GM12874 (cell line): ENCODE data around the gene CEBPZ.

Experiments used
- TF ChIP-seq, protein P1 (sequence below): IDR thresholded peaks from 2 replicates; pipeline ENCODE4 v1.5.1; 2011; ENCODE audit warnings: low read depth, mild to moderate bottlenecking, control low read depth, low read length, moderate library complexity; ENCODE audit not compliant: insufficient read depth

The CEBPZ gene

DNA sequence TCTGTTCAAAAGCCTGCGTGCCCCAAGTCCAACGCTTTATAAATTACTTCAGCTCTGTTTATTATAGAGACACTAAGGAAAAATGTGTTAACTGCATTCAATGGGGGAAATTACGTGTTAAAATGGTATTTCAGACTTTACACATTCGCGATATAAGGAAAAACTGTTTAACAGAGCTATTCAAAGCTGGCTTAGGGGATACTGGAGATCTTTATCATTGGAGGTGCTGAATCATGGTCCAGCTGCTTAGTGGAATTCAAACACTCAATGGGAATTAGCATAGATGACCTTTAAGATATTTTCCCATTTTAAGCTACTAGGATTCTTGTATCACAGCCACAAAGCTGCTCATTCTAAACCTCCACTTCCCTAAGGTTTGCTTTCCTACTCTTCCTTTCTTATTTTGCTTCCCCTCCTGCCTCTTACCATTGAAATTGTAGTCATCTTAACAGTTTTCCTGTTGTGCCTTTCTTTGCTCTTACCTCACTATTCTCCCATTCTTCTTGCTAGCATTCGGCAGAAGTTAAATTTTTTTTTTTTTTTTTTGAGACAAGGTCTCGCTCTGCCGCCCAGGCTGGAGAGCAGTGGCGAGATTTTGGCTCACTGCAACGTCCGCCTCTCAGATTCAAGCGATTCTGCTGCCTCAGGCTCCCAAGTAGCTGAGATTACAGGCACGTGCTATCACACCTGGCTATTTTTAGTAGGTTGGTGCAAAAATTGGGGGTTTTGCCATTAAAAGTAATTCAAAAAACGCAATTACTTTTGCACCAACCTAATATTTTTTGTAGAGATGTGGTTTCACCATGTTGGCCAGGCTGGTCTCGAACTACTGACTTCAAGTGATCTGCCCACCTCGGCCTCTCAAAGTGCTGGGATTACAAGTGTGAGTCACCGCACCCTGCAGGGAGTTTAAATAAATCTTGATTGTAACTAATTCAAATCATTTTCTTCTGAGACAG is 49.4 kb downstream of the CEBPZ start:
- TF ChIP-seq, protein P1, sequence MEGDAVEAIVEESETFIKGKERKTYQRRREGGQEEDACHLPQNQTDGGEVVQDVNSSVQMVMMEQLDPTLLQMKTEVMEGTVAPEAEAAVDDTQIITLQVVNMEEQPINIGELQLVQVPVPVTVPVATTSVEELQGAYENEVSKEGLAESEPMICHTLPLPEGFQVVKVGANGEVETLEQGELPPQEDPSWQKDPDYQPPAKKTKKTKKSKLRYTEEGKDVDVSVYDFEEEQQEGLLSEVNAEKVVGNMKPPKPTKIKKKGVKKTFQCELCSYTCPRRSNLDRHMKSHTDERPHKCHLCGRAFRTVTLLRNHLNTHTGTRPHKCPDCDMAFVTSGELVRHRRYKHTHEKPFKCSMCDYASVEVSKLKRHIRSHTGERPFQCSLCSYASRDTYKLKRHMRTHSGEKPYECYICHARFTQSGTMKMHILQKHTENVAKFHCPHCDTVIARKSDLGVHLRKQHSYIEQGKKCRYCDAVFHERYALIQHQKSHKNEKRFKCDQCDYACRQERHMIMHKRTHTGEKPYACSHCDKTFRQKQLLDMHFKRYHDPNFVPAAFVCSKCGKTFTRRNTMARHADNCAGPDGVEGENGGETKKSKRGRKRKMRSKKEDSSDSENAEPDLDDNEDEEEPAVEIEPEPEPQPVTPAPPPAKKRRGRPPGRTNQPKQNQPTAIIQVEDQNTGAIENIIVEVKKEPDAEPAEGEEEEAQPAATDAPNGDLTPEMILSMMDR = no peak

DNA sequence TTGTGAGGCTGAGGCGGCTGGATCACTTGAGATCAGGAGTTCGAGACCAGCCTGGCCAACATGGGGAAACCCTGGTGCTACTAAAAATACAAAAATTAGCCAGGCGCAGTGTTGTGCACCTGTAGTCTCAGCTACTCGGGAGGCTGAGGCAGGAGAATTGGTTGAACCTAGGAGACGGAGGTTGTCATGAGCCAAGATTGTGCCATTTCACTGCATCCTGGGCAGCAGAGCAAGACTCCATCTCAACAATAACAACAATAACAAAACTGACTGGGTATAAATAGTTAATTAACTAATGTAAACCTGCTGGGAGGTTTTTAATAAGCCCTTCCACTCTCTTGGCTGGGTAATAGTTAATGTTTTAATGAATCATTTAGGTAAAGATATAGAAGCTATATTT is 50.8 kb downstream of the CEBPZ start:
- TF ChIP-seq, protein P1 = no peak

DNA sequence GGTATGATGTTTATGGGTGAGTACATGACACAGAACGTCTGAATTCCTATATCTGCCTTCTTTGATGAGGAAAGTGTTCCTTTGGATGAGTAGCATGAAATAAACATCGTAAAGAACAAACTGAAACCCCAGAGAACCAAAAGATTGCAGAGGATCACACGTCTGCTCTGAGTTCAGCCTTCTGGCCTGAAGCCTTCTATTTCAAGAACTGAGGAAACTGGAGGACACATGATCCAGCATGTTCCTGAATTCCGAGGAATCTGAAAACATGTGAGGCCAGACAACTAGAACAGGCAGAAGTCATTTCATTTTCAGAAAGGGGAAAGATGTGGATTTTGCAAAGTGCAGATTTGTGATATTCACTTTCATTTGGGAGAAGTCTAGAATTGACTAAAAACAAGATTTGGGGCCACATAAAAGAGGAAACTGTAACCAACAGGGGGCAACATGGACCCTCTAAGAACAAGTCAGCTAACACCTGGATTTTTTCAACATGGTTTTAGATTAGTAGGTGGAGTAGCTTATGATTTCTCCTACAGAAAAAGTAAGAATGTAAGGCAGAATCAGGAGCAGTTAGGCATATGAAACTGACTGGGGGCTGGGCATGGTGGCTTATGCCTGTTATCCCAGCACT is 51.3 kb downstream of the CEBPZ start:
- TF ChIP-seq, protein P1 = no peak

DNA sequence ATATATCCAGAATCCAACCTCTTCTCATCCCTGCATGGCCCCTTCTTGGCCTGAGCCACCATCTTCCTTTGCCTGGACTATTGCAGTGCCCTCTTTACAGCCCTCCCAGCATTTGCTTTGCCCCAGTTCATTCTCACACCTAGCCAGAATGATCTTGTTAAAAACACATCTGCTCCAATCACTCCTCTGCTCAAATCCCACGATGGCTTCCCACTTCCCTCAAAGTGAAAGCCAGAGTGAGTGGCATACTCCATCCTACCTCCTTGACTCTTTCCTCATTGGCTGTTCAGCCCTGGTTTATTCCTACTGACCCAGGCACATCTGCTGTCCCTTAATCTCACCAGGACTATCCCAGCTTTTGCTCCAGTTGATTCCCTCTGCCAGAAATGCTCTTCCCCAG is 57.7 kb downstream of the CEBPZ start:
- TF ChIP-seq, protein P1 = no peak

DNA sequence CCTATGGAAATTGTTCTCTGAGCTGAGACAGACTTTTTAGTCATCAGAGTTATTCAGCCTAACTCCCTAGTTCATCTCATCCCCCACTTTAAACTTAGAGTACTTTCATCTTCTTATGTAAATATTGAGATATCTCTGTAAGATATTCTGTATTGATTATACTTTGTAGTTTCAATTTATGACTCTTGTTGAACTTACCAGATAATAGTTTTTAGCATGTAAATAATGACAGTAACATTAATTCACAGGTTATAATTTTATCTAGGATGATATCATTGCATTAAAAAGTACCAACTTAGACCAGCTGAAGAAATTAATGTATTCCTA is 59.8 kb downstream of the CEBPZ start:
- TF ChIP-seq, protein P1 = no peak

DNA sequence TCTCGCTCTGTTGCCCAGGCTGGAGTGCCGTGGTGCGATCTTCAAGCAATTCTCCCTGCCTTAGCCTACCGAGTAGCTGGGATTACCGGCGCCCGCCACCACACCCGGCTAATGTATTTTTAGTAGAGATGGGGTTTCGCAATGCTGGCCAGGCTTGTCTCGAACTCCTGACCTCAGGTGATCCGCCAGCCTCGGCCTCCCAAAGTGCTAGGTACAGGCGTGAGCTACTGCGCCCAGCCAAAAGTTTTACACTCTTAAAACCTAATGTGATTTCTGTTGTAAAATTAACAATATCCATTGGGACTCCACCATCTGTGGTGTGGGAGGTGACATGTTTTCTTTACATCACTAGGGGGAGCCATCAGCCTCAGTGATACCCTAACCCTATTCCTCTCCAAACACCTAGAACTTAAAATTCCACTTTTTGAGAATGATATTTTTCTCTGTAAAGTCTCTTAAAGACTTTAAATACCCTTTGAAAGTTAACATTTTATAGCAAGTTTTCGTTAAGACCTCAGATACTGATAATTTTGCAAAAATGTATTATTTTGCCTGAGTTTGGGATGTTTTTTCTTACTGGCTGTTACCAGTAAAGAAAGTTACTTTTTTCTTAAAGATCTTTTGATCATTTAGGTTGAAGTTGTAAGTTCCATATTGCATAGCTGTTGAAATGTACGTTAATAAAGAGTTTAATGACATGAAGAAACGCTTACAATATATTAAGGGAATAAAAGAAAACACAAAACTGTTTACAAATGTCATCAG is 63.0 kb downstream of the CEBPZ start:
- TF ChIP-seq, protein P1 = peak; percentile 66; the same call in 1 of the 2 replicates

DNA sequence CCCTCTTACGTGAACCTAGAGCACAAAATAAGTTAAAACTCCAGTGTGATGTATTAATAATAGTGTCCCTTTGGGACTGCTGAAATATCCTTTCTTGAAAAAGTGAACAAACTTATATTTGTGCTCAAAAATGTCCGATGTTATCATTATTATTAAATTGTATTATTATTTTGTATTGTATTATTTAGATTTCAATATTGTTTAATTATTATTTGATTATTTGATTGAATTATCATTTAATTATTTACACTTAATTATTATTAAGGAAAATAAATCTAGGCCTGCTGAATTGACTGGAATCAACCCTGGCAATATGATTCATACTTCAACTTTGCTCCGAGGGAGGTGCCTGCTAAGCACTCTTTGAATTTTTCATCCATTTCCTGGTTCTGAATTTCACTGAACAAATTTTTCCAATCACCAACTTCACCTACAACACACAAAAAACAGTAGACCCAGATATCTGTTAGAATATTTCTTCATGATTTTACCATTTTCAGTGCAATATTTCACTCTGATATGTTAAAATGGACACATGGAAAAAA is 63.7 kb downstream of the CEBPZ start:
- TF ChIP-seq, protein P1 = no peak
